ENCODE results near the gene UNC13C. TPM values are rescaled to one million over a fixed set of nuclear protein-coding genes. Genes with fewer than 3 reads are reported as not detected.

Gene UNC13C
- total and polyA plus RNA-seq, 2 of the 13 experiments (the other 11 are each of a cell fraction or from before 2014, with no cell fraction given): 0.04 TPM; not detected in 1

- no peak for TF ChIP-seq MNT (IDR thresholded peaks at IDR 0.05)
- no peak for TF ChIP-seq ZBED4 (CRISPR knock-in tag; IDR thresholded peaks at IDR 0.05; ENCODE audit: borderline replicate concordance)
Measured at GRCh38 chr15:54347082-54347827, 369.0 kb downstream of the UNC13C start (continued).

DNA sequence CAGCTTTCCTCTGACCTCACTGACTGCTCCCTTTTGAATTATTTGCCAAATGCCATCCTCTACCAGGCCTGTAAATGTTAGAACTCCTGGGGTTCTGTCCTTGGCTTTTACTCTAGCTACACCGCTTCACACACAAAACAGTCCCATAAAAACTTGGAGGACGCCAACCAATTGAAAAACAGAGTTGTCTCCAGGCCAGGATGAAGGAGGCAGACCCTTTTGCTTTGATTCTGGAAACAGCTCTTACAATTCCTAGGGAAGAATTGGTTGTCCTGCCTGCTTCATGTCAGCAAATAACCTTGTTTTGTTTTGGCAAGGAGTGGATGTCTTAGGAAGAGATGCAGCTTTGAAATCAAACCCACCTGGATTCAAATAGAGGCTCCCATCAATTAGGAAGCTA is 375.5 kb downstream of the UNC13C start:
- no peak for DNase-seq (ENCODE audit: low spot score)
- in situ Hi-C loops (cut with HindIII; ENCODE audit: extremely low pct_ligation_motif_present, low pct_unique_long_range_greater_than_20kb) (no loop called here), intact Hi-C loops (cut with micrococcal nuclease; ENCODE audit: unreplicated experiment) (no loop called here)
- 0% methylated on average over 2 of the region's 2 CpGs for WGBS (ENCODE audit: low lambda C conversion rate)
- Histone ChIP-seq H4K20me1 (ENCODE audit: insufficient read depth, low read length) (no peaks in the 10 kb centered on the region), H3K36me3 (replicated peaks in 1 of 2; ENCODE audit: control insufficient read depth in 1 of 2, insufficient read depth in 2 of 2, low read length in 2 of 2) (no peaks in the 10 kb centered on the region), H3K9me3 (ENCODE audit: low read length) (peaks cover 4% of the 10 kb centered on the region; the same call in 1 of the 2 replicates), H3K4me2 (ENCODE audit: low read depth, low read length) (no peak overlapping the region), H3K9ac (ENCODE audit: insufficient read depth, low read depth, low read length) (no peak overlapping the region), H3K4me3 (replicated peaks in 1 of 3; ENCODE audit: insufficient read depth in 1 of 3, low read depth in 2 of 3, low read length in 3 of 3) (no peak overlapping the region), H3K27me3 (ENCODE audit: control insufficient read depth in 1 of 2, insufficient read depth in 2 of 2, low read length in 2 of 2) (no peaks in the 10 kb centered on the region), H2AFZ (ENCODE audit: low read length) (no peak overlapping the region), H3K27ac (ENCODE audit: extremely low read length, insufficient read depth, low read length) (no peak overlapping the region), H3K79me2 (ENCODE audit: insufficient read depth, low read length) (no peaks in the 10 kb centered on the region), H3K4me1 (ENCODE audit: insufficient read depth, low read length) (no peaks in the 10 kb centered on the region)
- FAIRE-seq: no peak
- ATAC-seq: no peak
- no TSS peak for BruUV-seq (replicated peaks)
- ChIA-PET CTCF (ENCODE audit: low intra/inter-chr PET ratio, low total read pairs) (no interaction called here), POLR2A (no interaction called here)
- no peak for TF ChIP-seq ZSCAN9 (CRISPR knock-in tag; IDR thresholded peaks at IDR 0.05; ENCODE audit: borderline replicate concordance)
- TF ChIP-seq FOXK2 (IDR thresholded peaks at IDR 0.05): no peak
- TF ChIP-seq HOXD1 (CRISPR knock-in tag; IDR thresholded peaks at IDR 0.05): no peak
- TF ChIP-seq CEBPZ (IDR thresholded peaks at IDR 0.05; ENCODE audit: low read length): no peak
- no peak for TF ChIP-seq SIN3B (IDR thresholded peaks at IDR 0.05; ENCODE audit: low read length)
- TF ChIP-seq RBFOX2 (IDR thresholded peaks at IDR 0.05; ENCODE audit: low read depth, low read length): no peak
- TF ChIP-seq MYNN (CRISPR knock-in tag; IDR thresholded peaks at IDR 0.05; ENCODE audit: low read depth): no peak
- TF ChIP-seq SP2 (CRISPR knock-in tag; IDR thresholded peaks at IDR 0.05): no peak
- TF ChIP-seq ERF (CRISPR knock-in tag; IDR thresholded peaks at IDR 0.05): no peak
- TF ChIP-seq ZKSCAN5 (CRISPR knock-in tag; IDR thresholded peaks at IDR 0.05): no peak
- TF ChIP-seq NFE2 (CRISPR knock-in tag; IDR thresholded peaks at IDR 0.05): no peak
- TF ChIP-seq, protein P1, sequence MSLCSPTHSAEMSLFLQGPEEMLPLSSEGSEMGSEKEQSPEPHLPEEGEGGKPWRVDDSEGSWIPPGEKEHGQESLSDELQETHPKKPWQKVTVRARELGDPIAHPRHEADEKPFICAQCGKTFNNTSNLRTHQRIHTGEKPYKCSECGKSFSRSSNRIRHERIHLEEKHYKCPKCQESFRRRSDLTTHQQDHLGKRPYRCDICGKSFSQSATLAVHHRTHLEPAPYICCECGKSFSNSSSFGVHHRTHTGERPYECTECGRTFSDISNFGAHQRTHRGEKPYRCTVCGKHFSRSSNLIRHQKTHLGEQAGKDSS (CRISPR knock-in tag; IDR thresholded peaks at IDR 0.05; ENCODE audit: borderline replicate concordance, low read depth): no peak
